Glutamatergic neuron (in vitro differentiated cells): ENCODE measurements around the gene NDC1. TPM values are rescaled to one million over a fixed set of nuclear protein-coding genes. Genes with fewer than 3 reads are reported as not detected.

Experiments
- DNase-seq: peaks from one replicate; pipeline ENCODE4 v3.0.0; 2022
- H3K27ac Mint-ChIP-seq: one replicate; pipeline ENCODE4 v1.8.0; 2020; ENCODE audit warnings: mild to moderate bottlenecking, mixed read lengths, inconsistent platforms; ENCODE audit not compliant: unreplicated experiment
- H3K27me3 Mint-ChIP-seq: one replicate; pipeline ENCODE4 v1.8.0; 2020; ENCODE audit warnings: mild to moderate bottlenecking, moderate library complexity, mixed read lengths, inconsistent platforms; ENCODE audit not compliant: unreplicated experiment
- H3K36me3 Mint-ChIP-seq: one replicate; pipeline ENCODE4 v1.8.0; 2020; ENCODE audit warnings: mild to moderate bottlenecking, mixed read lengths, inconsistent platforms; ENCODE audit not compliant: unreplicated experiment
- H3K4me1 Mint-ChIP-seq: one replicate; pipeline ENCODE4 v1.8.0; 2020; ENCODE audit warnings: mild to moderate bottlenecking, low read depth, mixed read lengths, inconsistent platforms; ENCODE audit not compliant: unreplicated experiment
- H3K4me3 Mint-ChIP-seq: one replicate; pipeline ENCODE4 v1.8.0; 2020; ENCODE audit warnings: mild to moderate bottlenecking, mixed read lengths, inconsistent platforms; ENCODE audit not compliant: unreplicated experiment
- H3K9me3 Mint-ChIP-seq: one replicate; pipeline ENCODE4 v1.8.0; 2020; ENCODE audit warnings: mild to moderate bottlenecking, moderate library complexity, mixed read lengths, inconsistent platforms; ENCODE audit not compliant: unreplicated experiment
- total RNA-seq: library from RNA; stranded (reverse); fragmentation: NEBNext Ultra II Directional; extraction: Animal tissue kit (Norgen Biotek cat#: 25700); gene quantifications from one replicate; pipeline ENCODE4 v1.2.1, GENCODE V29; 2021; ENCODE audit not compliant: unreplicated experiment
- TF ChIP-seq, protein P1 (sequence below): fragments of 200-600 bp; sonication (generic); IDR thresholded peaks from one replicate; pipeline ENCODE4 v1.5.0; 2021; ENCODE audit not compliant: partially characterized antibody, unreplicated experiment

Gene NDC1
- total RNA-seq, 1 donor from 2014 or later = 10.6 TPM

DNA sequence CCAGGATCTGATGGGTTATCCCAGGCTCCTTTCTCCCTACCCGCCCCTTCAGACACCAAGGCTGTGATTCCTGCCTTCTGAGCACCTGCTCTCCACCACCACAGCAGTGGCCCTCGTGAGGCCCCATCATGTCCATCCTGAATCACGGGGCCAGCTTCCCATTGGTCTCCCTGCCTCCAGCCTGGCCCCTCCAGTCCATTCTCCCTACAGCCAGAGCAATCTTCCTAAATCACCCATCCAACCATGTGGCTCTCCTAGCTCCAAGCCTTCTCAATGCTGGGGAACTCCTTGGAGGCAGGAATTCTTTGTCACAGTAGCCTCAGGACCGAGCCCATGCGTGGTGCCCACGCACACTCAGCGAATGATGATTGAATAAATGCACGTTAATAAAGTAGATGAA lies 90.3 kb downstream of the NDC1 start:
- TF ChIP-seq, protein P1, sequence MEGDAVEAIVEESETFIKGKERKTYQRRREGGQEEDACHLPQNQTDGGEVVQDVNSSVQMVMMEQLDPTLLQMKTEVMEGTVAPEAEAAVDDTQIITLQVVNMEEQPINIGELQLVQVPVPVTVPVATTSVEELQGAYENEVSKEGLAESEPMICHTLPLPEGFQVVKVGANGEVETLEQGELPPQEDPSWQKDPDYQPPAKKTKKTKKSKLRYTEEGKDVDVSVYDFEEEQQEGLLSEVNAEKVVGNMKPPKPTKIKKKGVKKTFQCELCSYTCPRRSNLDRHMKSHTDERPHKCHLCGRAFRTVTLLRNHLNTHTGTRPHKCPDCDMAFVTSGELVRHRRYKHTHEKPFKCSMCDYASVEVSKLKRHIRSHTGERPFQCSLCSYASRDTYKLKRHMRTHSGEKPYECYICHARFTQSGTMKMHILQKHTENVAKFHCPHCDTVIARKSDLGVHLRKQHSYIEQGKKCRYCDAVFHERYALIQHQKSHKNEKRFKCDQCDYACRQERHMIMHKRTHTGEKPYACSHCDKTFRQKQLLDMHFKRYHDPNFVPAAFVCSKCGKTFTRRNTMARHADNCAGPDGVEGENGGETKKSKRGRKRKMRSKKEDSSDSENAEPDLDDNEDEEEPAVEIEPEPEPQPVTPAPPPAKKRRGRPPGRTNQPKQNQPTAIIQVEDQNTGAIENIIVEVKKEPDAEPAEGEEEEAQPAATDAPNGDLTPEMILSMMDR = no peak
- H3K9me3 Mint-ChIP-seq = no peaks in the 10 kb centered on the region
- no peak overlapping the region for H3K4me3 Mint-ChIP-seq
- H3K27ac Mint-ChIP-seq = no peak overlapping the region
- H3K27me3 Mint-ChIP-seq = peaks cover 4% of the 10 kb centered on the region
- H3K4me1 Mint-ChIP-seq = no peaks in the 10 kb centered on the region
- no peak for DNase-seq
- peaks cover 6% of the 10 kb centered on the region for H3K36me3 Mint-ChIP-seq

DNA sequence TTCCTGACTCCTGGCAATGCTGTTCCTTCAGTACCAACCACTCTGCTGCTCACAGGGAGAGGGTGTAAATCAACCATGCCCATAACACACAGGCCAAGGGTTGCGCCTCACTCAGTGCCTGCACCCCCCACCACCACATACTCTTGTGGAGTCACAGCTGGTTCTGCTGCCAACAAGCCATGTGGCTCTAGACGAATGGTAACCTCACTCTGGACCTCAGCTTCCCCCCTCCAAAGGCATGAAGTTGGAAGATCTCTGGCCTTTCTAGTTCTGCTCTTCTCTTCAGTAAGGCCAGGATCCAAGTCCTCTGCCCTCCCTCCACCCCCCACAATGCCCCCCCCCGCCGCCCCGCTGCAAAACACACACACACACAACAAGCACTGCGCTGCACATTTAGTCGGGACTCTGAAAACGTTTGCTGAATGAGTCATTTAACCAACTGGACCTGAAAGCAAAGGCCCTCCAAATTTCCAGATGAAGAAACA lies 97.4 kb downstream of the NDC1 start:
- H3K27ac Mint-ChIP-seq = no peak overlapping the region
- no peak overlapping the region for H3K4me3 Mint-ChIP-seq
- peaks cover 4% of the 10 kb centered on the region for H3K9me3 Mint-ChIP-seq
- H3K4me1 Mint-ChIP-seq = no peaks in the 10 kb centered on the region
- TF ChIP-seq, protein P1 = no peak
- peaks cover 9% of the 10 kb centered on the region for H3K36me3 Mint-ChIP-seq
- H3K27me3 Mint-ChIP-seq = no peaks in the 10 kb centered on the region
- no peak for DNase-seq

DNA sequence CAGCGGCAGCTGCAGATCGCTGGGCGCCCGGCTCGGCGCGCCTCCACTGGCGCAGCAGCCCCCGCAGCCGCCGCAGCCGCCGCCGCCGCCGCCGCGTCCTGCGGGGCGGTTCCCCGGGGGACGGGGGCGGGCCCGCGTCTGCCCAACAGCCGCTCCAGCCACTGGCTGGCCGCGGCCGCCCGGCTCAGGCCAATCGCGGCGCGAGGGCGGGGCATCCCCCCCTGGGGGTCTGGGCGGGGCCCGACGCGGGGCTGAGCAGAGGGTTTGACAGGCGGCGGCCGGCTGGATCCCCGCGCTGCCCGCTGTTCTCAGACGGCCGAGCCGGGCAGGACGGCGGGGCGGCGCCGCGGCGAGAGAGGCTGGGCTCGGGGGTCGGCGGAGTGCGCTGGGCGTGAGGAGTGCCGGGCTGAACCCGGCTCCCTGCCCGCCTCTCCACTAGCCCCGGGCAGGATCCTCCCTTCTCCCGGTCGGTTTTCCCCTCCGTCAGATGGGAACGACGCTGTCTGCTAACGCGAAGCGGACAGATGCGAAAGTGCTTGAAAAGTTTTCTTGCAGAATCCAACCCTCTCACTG lies 98.9 kb downstream of the NDC1 start, which contains the start of gene GLIS1:
Gene GLIS1 (minus strand): TSS at position 56 of the 573 bp plus-strand sequence. CDS start 1,100 bp downstream, outside the sequence.
- Mint-ChIP-seq H3K9me3 (peaks cover 6% of the 10 kb centered on the region), H3K4me1 (peaks cover 11% of the 10 kb centered on the region), H3K27me3 (no peaks in the 10 kb centered on the region), H3K36me3 (peaks cover 9% of the 10 kb centered on the region), H3K27ac (peak within 1 kb of the TSS; percentile 43), H3K4me3 (peak within 1 kb of the TSS; percentile 77)
- peak; percentile 96 for DNase-seq
- TF ChIP-seq, protein P1 = no peak

DNA sequence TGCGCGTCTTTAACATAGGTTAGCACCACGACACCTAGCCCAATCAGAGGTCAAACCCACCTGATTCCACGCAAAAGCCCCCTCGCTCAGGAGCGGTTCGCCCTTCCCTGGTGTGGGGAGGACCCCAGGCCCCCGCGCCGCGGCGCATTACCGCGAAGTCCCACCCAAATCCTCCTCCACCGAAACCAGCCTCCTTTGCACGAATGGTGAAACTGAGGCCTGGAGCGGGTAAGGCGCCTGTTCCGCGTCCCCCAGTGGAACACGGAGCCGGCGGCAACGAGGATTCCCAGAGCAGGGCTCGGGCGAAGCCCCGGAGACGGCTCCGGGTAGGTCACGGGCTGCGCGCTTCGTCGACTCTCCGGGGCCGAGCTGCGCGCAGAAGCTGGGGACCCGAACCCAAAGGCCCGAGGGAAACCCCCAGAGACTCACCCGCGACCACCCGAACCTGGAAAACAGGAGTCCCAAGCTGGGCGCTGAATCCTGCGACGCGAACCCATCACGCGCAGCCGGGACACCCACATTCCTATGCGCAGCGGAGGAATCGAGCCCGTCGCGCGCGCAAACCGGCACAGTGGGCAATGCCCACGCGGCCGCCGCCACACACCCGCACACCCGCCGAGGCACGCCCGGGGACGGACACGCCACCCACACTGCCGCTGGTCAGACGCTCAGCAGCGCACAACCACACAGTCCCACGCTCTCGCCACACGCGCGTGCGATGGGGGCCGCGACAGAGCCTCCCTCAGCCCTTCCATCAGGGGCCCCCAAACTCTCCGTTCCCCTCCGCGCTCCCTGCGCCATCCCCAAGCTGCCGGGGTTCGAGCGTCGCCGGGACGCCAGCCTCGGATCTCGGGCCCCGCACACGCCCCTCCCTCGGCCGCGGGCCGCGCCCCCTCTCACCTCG lies 99.6 kb downstream of the NDC1 start:
- no peak overlapping the region for H3K27ac Mint-ChIP-seq
- peaks cover 6% of the 10 kb centered on the region for H3K9me3 Mint-ChIP-seq
- no peak for DNase-seq
- H3K4me3 Mint-ChIP-seq = peak overlapping the region; percentile 38
- H3K36me3 Mint-ChIP-seq = peaks cover 9% of the 10 kb centered on the region
- peaks cover 13% of the 10 kb centered on the region for H3K4me1 Mint-ChIP-seq
- TF ChIP-seq, protein P1 = no peak
- no peaks in the 10 kb centered on the region for H3K27me3 Mint-ChIP-seq
